GM19395 (cell line): ENCODE data around the gene CD79B.
A peak's percentile ranks its signal among the peaks of the same experiment; 100 is the strongest.

Experiments
- ATAC-seq: cut with Tn5 transposase; IDR thresholded peaks from one replicate; pipeline ENCODE4 v1.9.1; 2021; ENCODE audit warnings: mild to moderate bottlenecking, moderate library complexity; ENCODE audit not compliant: unreplicated experiment

CD79B gene

GRCh38 chr17:63931981-63932561 is at the start of gene CD79B:
Gene CD79B, minus strand, starts transcription at chr17:63932331. Its CDS starts 70 bp downstream, at chr17:63932261.
- ATAC-seq = peak; percentile 90

- ATAC-seq = no peak
These were observed 46.4 kb upstream of the CD79B start for GRCh38 chr17:63978272-63979200.

GRCh38 chr17:63976702-63977101 is 44.6 kb upstream of the CD79B start:
- ATAC-seq = no peak

- ATAC-seq = no peak
These were observed 43.5 kb upstream of the CD79B start for GRCh38 chr17:63975541-63976092.

- no peak for ATAC-seq
These were observed 42.6 kb upstream of the CD79B start for GRCh38 chr17:63974594-63975192.

- no peak for ATAC-seq
These were observed 41.9 kb upstream of the CD79B start for GRCh38 chr17:63973930-63974593.

- no peak for ATAC-seq
These were observed 41.1 kb upstream of the CD79B start for GRCh38 chr17:63973247-63973646.

- ATAC-seq = no peak
These were observed 40.7 kb upstream of the CD79B start, which contains the start of gene SCN4A for GRCh38 chr17:63972796-63973195. Gene SCN4A, minus strand, starts transcription at chr17:63972918. Its CDS starts 77 bp downstream, at chr17:63972841.

- no peak for ATAC-seq
These were observed 37.1 kb upstream of the CD79B start for GRCh38 chr17:63969278-63969677.

- ATAC-seq = no peak
These were observed 35.8 kb upstream of the CD79B start for GRCh38 chr17:63967953-63968352.

GRCh38 chr17:63966646-63967264 is 34.6 kb upstream of the CD79B start:
- peak; percentile 62 for ATAC-seq

- no peak for ATAC-seq
These were observed 31.0 kb upstream of the CD79B start for GRCh38 chr17:63963123-63963522.

GRCh38 chr17:63962298-63962744 is 30.2 kb upstream of the CD79B start:
- no peak for ATAC-seq

- no peak for ATAC-seq
These were observed 29.5 kb upstream of the CD79B start for GRCh38 chr17:63961355-63962212.

GRCh38 chr17:63960430-63960829 is 28.3 kb upstream of the CD79B start:
- ATAC-seq = no peak

- no peak for ATAC-seq
These were observed 27.9 kb upstream of the CD79B start for GRCh38 chr17:63960006-63960405.

GRCh38 chr17:63956296-63956920 is 24.3 kb upstream of the CD79B start:
- no peak for ATAC-seq

- no peak for ATAC-seq
These were observed 23.7 kb upstream of the CD79B start for GRCh38 chr17:63955791-63956190.

GRCh38 chr17:63955232-63955631 is 23.1 kb upstream of the CD79B start:
- ATAC-seq = no peak
